Liver (tissue), 3 donors: ENCODE measurements around the gene EAF1.

Source experiments
- ATF3 ChIP-seq: IDR thresholded peaks from 2 replicates; pipeline ENCODE4 v1.6.1; 2016; ENCODE audit warnings: antibody characterized with exemption
- CTCF ChIP-seq: fragments of 150-350 bp; IDR thresholded peaks from 2 replicates; pipeline ENCODE4 v1.5.1; 2017; ENCODE audit warnings: improper control_type of control experiment, low read depth, low read length; ENCODE audit not compliant: missing input control
- RAD21 ChIP-seq, 2 donors: IDR thresholded peaks; 2 replicates each; pipeline ENCODE4 v1.6.1; 2016; ENCODE audit warnings: antibody characterized with exemption in 2 of 2, mild to moderate bottlenecking in 2 of 2
- RXRA ChIP-seq, 2 donors: IDR thresholded peaks; 2 replicates each; pipeline ENCODE4 v1.6.1; 2017 to 2018; ENCODE audit warnings: antibody characterized with exemption in 2 of 2, mild to moderate bottlenecking in 1 of 2
- donor health status: healthy.
- donor health status: healthy.

GRCh38 chr3:15453501-15453900 lies 26.1 kb downstream of the EAF1 start:
- TF ChIP-seq RXRA (IDR thresholded peaks at IDR 0.05) (no peak), CTCF (no peak), ATF3 (no peak), RAD21 (IDR thresholded peaks at IDR 0.05) (no peak)
